Cardiac muscle cell (in vitro differentiated cells and primary cell): ENCODE results near the gene WDR44. TPM values are rescaled to one million over a fixed set of nuclear protein-coding genes. Genes with fewer than 3 reads are reported as not detected.
"Not testable (repeated sequence)": the region's sequence is repeated elsewhere in the genome, so short reads cannot be mapped to it uniquely, and the experiment has no call there.

ENCODE experiments used
- DNase-seq, 2 donors: peaks; one replicate each; pipeline versions ENCODE4 v3.0.0 to v3.0.0-alpha.2; 2010 to 2017; ENCODE audit warnings: low read depth in 1 of 2, low spot score in 1 of 2
- H3K27ac ChIP-seq: fragments of 200-600 bp; sonication (generic); 2 replicates; pipeline ENCODE4 v1.5.1; 2016
- H3K27me3 ChIP-seq: fragments of 200-600 bp; sonication (generic); 2 replicates; pipeline ENCODE4 v1.6.0; 2016; ENCODE audit warnings: control low read depth
- H3K36me3 ChIP-seq: fragments of 200-600 bp; sonication (generic); 2 replicates; pipeline ENCODE4 v1.5.1; 2016; ENCODE audit warnings: control low read depth
- H3K4me1 ChIP-seq: fragments of 200-600 bp; sonication (generic); 2 replicates; pipeline ENCODE4 v1.8.1; 2017; ENCODE audit warnings: low read depth, mild to moderate bottlenecking, mixed run types
- H3K4me3 ChIP-seq: fragments of 200-600 bp; sonication (generic); 2 replicates; pipeline ENCODE4 v1.5.1; 2016; ENCODE audit warnings: mild to moderate bottlenecking
- H3K9me3 ChIP-seq: fragments of 200-600 bp; sonication (generic); 2 replicates; pipeline ENCODE4 v1.5.1; 2017; ENCODE audit warnings: low read depth, mild to moderate bottlenecking, control low read depth
- CTCF ChIP-seq: IDR thresholded peaks from 2 replicates; pipeline ENCODE4 v1.5.1; 2012; ENCODE audit warnings: low read depth, mild to moderate bottlenecking, low read length
- polyA plus RNA-seq: library from polyadenylated mRNA; unstranded; fragments of >200 nt; fragmentation: Nextera tagmentation; extraction: Ambion mirVana; gene quantifications from 2 replicates; pipeline ENCODE4 v1.2.1, GENCODE V29; 2016
- total RNA-seq: library from RNA; depleted of rRNA; stranded (reverse); fragments of >200 nt; gene quantifications from 2 replicates; pipeline ENCODE4 v1.2.3, GENCODE V29; 2016

Gene WDR44
- total and polyA plus RNA-seq, 2 experiments from 2014 or later: 11.9 to 15.9 TPM

GRCh38 chrX:118484216-118484903 lies 138.5 kb downstream of the WDR44 start:
- Histone ChIP-seq H3K4me1 (no peaks in the 10 kb centered on the region), H3K9me3 (no peaks in the 10 kb centered on the region), H3K27ac (no peak overlapping the region), H3K27me3 (no peaks in the 10 kb centered on the region), H3K4me3 (no peak overlapping the region), H3K36me3 (no peaks in the 10 kb centered on the region)
- no peak for DNase-seq
- no peak for TF ChIP-seq CTCF

- H3K27ac ChIP-seq, H3K4me1 ChIP-seq: not testable (repeated sequence)
Measured at GRCh38 chrX:118486693-118487092, 140.8 kb downstream of the WDR44 start.

GRCh38 chrX:118493016-118493415 lies 147.1 kb downstream of the WDR44 start:
- H3K36me3 ChIP-seq: no peaks in the 10 kb centered on the region
- no peak overlapping the region for H3K27ac ChIP-seq
- no peak overlapping the region for H3K4me3 ChIP-seq
- DNase-seq: no peak
- no peaks in the 10 kb centered on the region for H3K27me3 ChIP-seq
- no peaks in the 10 kb centered on the region for H3K9me3 ChIP-seq
- peaks cover 3% of the 10 kb centered on the region for H3K4me1 ChIP-seq
- TF ChIP-seq CTCF: no peak

More at GRCh38 chrX:118486693-118487092, 140.8 kb downstream of the WDR44 start:
- not testable (repeated sequence) for DNase-seq, H3K36me3 ChIP-seq, H3K4me3 ChIP-seq, H3K9me3 ChIP-seq, H3K27me3 ChIP-seq

- Histone ChIP-seq H3K4me1 (peaks cover 9% of the 10 kb centered on the region), H3K27ac (no peak overlapping the region), H3K36me3 (no peaks in the 10 kb centered on the region), H3K9me3 (no peaks in the 10 kb centered on the region), H3K27me3 (no peaks in the 10 kb centered on the region), H3K4me3 (no peak overlapping the region)
- no peak for TF ChIP-seq CTCF
- no peak for DNase-seq
Measured at GRCh38 chrX:118493653-118494297, 147.9 kb downstream of the WDR44 start.

- H3K36me3 ChIP-seq: no peaks in the 10 kb centered on the region
- H3K4me1 ChIP-seq: peaks cover 13% of the 10 kb centered on the region
- TF ChIP-seq CTCF: no peak
- no peaks in the 10 kb centered on the region for H3K27me3 ChIP-seq
- H3K27ac ChIP-seq: peak within 1 kb of the TSS; percentile 68
- H3K4me3 ChIP-seq: peak within 1 kb of the TSS; percentile 74
- DNase-seq: peak; percentile 79 to 94
- H3K9me3 ChIP-seq: no peaks in the 10 kb centered on the region
Measured at GRCh38 chrX:118495061-118495921, 149.4 kb downstream of the WDR44 start, which contains the start of gene DOCK11. TSS of gene DOCK11 (plus strand) at chrX:118495815. CDS start at chrX:118495972, 157 bp downstream.
